HepG2 (cell line): ENCODE data around the gene BICDL1. TPM values are rescaled to one million over a fixed set of nuclear protein-coding genes. Genes with fewer than 3 reads are reported as not detected.

ENCODE experiments used
- ATAC-seq: fragments of 200-7000 bp; cut with Tn5 transposase; 3 replicates; pipeline ENCODE4 v1.9.1; 2020; ENCODE audit warnings: mild to moderate bottlenecking, moderate library complexity
- BruUV-seq: library from RNA; stranded (reverse); fragments of 400-500 nt; replicated peaks from 2 replicates; lab custom pipeline; 2021; lab: Mats Ljungman, UMichigan
- CTCF ChIA-PET: fragments of 300-600 bp; formaldehyde crosslinking; extraction: SDS; loops from one replicate; lab custom pipeline; 2021; ENCODE audit warnings: low total read pairs, inconsistent platforms, low intra/inter-chr PET ratio; lab: Yijun Ruan, JAX
- POLR2A ChIA-PET: fragments of 350-600 bp; sonication (Branson Sonifier 250); formaldehyde crosslinking; loops from one replicate; lab custom pipeline; 2020; ENCODE audit warnings: antibody characterized with exemption, inconsistent platforms; lab: Yijun Ruan, JAX
- DNase-seq: peaks from one replicate; pipeline ENCODE4 v3.0.0-alpha.2; 2015; ENCODE audit warnings: low spot score
- FAIRE-seq: peaks from 3 replicates; lab custom pipeline; 2011; peaks lifted over from hg19 to GRCh38; lab: Jason Lieb, UNC
- H2AFZ ChIP-seq: one replicate; pipeline ENCODE4 v1.6.1; 2011; ENCODE audit warnings: low read length, inconsistent platforms
- H3K27ac ChIP-seq: fragments of 300-600 bp; 3 replicates; pipeline ENCODE4 v1.8.0; 2011; ENCODE audit warnings: mixed run types, mild to moderate bottlenecking, mixed read lengths, low read length, inconsistent platforms; ENCODE audit not compliant: insufficient read depth; ENCODE audit errors: extremely low read length
- H3K27me3 ChIP-seq, 2 experiments: fragments of 200-600 bp in 1 of 2; 2 replicates in 1 of 2; 3 replicates in 1 of 2; pipeline versions ENCODE4 v1.6.0 to v1.8.0; 2011; ENCODE audit warnings: low read length in 2 of 2, mild to moderate bottlenecking in 2 of 2, moderate library complexity in 2 of 2, inconsistent platforms in 1 of 2; ENCODE audit not compliant: insufficient read depth in 2 of 2, control insufficient read depth in 1 of 2
- H3K36me3 ChIP-seq, 2 experiments: fragments of 200-600 bp in 1 of 2; replicated peaks in 1 of 2; 2 replicates in 1 of 2; 3 replicates in 1 of 2; pipeline versions ENCODE4 v1.5.1 to v1.8.0; 2011; ENCODE audit warnings: low read length in 2 of 2, inconsistent platforms in 1 of 2; ENCODE audit not compliant: insufficient read depth in 2 of 2, control insufficient read depth in 1 of 2
- H3K4me1 ChIP-seq: 2 replicates; pipeline ENCODE4 v1.5.1; 2012; ENCODE audit warnings: low read length, inconsistent platforms; ENCODE audit not compliant: insufficient read depth
- H3K4me2 ChIP-seq: 2 replicates; pipeline ENCODE4 v1.6.0; 2011; ENCODE audit warnings: low read depth, low read length, inconsistent platforms
- H3K4me3 ChIP-seq, 3 experiments: fragments of 200-600 bp in 1 of 3; sonication (generic), shearing (Covaris generic) in 1 of 3; replicated peaks in 1 of 3; 2 replicates each; pipeline ENCODE4 v1.5.1; 2011 to 2016; ENCODE audit warnings: low read length in 3 of 3, inconsistent platforms in 2 of 3, low read depth in 2 of 3, mild to moderate bottlenecking in 2 of 3, control low read depth in 1 of 3, mixed read lengths in 1 of 3; ENCODE audit not compliant: insufficient read depth in 1 of 3
- H3K79me2 ChIP-seq: one replicate; pipeline ENCODE4 v1.6.1; 2011; ENCODE audit warnings: low read length, inconsistent platforms; ENCODE audit not compliant: insufficient read depth
- H3K9ac ChIP-seq: 2 replicates; pipeline ENCODE4 v1.6.0; 2011; ENCODE audit warnings: mild to moderate bottlenecking, low read depth, low read length, inconsistent platforms; ENCODE audit not compliant: insufficient read depth
- H3K9me3 ChIP-seq: 2 replicates; pipeline ENCODE4 v1.5.1; 2012; ENCODE audit warnings: mild to moderate bottlenecking, low read length
- H4K20me1 ChIP-seq: 2 replicates; pipeline ENCODE4 v1.6.0; 2011; ENCODE audit warnings: inconsistent platforms, mild to moderate bottlenecking, low read length, moderate library complexity; ENCODE audit not compliant: insufficient read depth
- CC2D1A ChIP-seq: sonication (generic); formaldehyde crosslinking; IDR thresholded peaks from 2 replicates; pipeline ENCODE4 v1.8.1; 2023; ENCODE audit warnings: mild to moderate bottlenecking, missing genetic modification reagents
- HDAC2 ChIP-seq: sonication (generic); formaldehyde crosslinking; IDR thresholded peaks from 2 replicates; pipeline ENCODE4 v1.4.0; 2020; ENCODE audit warnings: missing genetic modification reagents
- HNF1A ChIP-seq, 2 experiments: sonication (generic) in 1 of 2; formaldehyde crosslinking in 1 of 2; IDR thresholded peaks; 2 replicates each; pipeline versions ENCODE4 v1.4.0 to v1.6.1; 2016 to 2020; ENCODE audit warnings: borderline replicate concordance in 1 of 2, low read depth in 1 of 2, mild to moderate bottlenecking in 1 of 2, missing genetic modification reagents in 1 of 2
- HNRNPLL ChIP-seq: fragments of 200-400 bp; formaldehyde crosslinking; IDR thresholded peaks from 2 replicates; pipeline ENCODE4 v1.6.1; 2017; ENCODE audit warnings: mild to moderate bottlenecking, low read depth, low read length; ENCODE audit not compliant: poor library complexity, severe bottlenecking
- KAT2B ChIP-seq: fragments of 150-350 bp; IDR thresholded peaks from 2 replicates; pipeline ENCODE4 v1.6.1; 2014; ENCODE audit warnings: low read depth, low read length, borderline replicate concordance
- TFDP2 ChIP-seq: sonication (generic); formaldehyde crosslinking; IDR thresholded peaks from 2 replicates; pipeline ENCODE4 v1.4.0; 2020; ENCODE audit warnings: missing genetic modification reagents
- ZBTB49 ChIP-seq: sonication (generic); formaldehyde crosslinking; IDR thresholded peaks from 2 replicates; pipeline ENCODE4 v1.4.0; 2020; ENCODE audit warnings: missing genetic modification reagents, borderline replicate concordance
- ZNF281 ChIP-seq: sonication (generic); formaldehyde crosslinking; IDR thresholded peaks from 2 replicates; pipeline ENCODE4 v1.4.0; 2020; ENCODE audit warnings: missing genetic modification reagents, borderline replicate concordance
- WGBS: methylation state at CpG from one replicate; pipeline ENCODE4 v1.1.6; 2017; ENCODE audit warnings: low lambda C conversion rate; 5-methylcytosine and 5-hydroxymethylcytosine counted together
- in situ Hi-C: cut with HindIII; loops from 2 replicates; pipeline ENCODE4 v1.10.0; 2017; ENCODE audit warnings: low pct_unique_long_range_greater_than_20kb; ENCODE audit not compliant: extremely low pct_ligation_motif_present
- intact Hi-C: fragments of 100-400 bp; cut with micrococcal nuclease; formaldehyde crosslinking; loops from one replicate; pipeline ENCODE4 v1.10.0; 2022; ENCODE audit not compliant: unreplicated experiment
- polyA plus RNA-seq, 8 experiments: library from polyadenylated mRNA; depleted of rRNA in 3 of 8; stranded (reverse) in 7 of 8; unstranded in 1 of 8; fragments of >200 nt; fragmentation: Illumina TruSeq in 4 of 8; extraction: Trizol in 4 of 8; gene quantifications; 2 replicates each; pipeline versions ENCODE4 v1.2.1 to v1.2.3, GENCODE V29; 2011 to 2016; ENCODE audit warnings: low read depth in 4 of 8, missing spikeins in 1 of 8, mixed read lengths in 1 of 8; ENCODE audit not compliant: insufficient read depth in 1 of 8
- total RNA-seq, 5 experiments: library from RNA; depleted of rRNA; stranded (reverse); fragments of >200 nt; fragmentation: Illumina TruSeq; extraction: Trizol; gene quantifications; 2 replicates each; pipeline ENCODE4 v1.2.3, GENCODE V29; 2016; ENCODE audit warnings: low read depth in 1 of 5

The BICDL1 gene
- total and polyA plus RNA-seq, 2 of the 13 experiments (the other 11 are each of a cell fraction or from before 2014, with no cell fraction given): 3.6 to 9.7 TPM

- no peak overlapping the region for H3K9ac ChIP-seq
- no peak for FAIRE-seq
- H3K79me2 ChIP-seq: peaks cover 69% of the 10 kb centered on the region
- peaks cover 18% of the 10 kb centered on the region for H4K20me1 ChIP-seq
- peaks cover 6 to 18% of the 10 kb centered on the region in 2 experiments; a peak in 4 of 5 replicates for H3K36me3 ChIP-seq
- no TSS peak for BruUV-seq
- 93% methylated on average over 16 of the region's 26 CpGs for whole genome bisulfite sequencing
- CTCF ChIA-PET: no interaction called here
- intact Hi-C loops: no loop called here
- TF ChIP-seq HNRNPLL (no peak), CC2D1A (no peak), ZNF281 (CRISPR knock-in tag) (no peak), HDAC2 (CRISPR knock-in tag) (no peak), HNF1A (IDR thresholded peaks at IDR 0.05; ENCODE audit: low read depth) (no peak), HNF1A (CRISPR knock-in tag; IDR thresholded peaks at IDR 0.05; ENCODE audit: borderline replicate concordance) (no peak), TFDP2 (no peak), KAT2B (no peak), ZBTB49 (CRISPR knock-in tag) (no peak)
- TF ChIP-seq, all 625 proteins: peak for 0
- Histone ChIP-seq H2AFZ (no peak overlapping the region), H3K4me3 (no peak overlapping the region), H3K27ac (no peak overlapping the region), H3K27me3 (no peaks in the 10 kb centered on the region; a peak in 1 of 5 replicates), H3K4me2 (no peak overlapping the region), H3K4me1 (peaks cover 23% of the 10 kb centered on the region), H3K9me3 (no peaks in the 10 kb centered on the region)
- no peak for DNase-seq
- in situ Hi-C loops: no loop called here
- ATAC-seq: no peak; the same call in 2 of the 3 replicates
- POLR2A ChIA-PET: no interaction called here
Measured at GRCh38 chr12:120110550-120111501, 121.8 kb downstream of the BICDL1 start.
